ENCODE results near the gene RRP15.
A peak's percentile ranks its signal among the peaks of the same experiment; 100 is the strongest.

RRP15 gene

GRCh38 chr1:218302155-218302554 is 17.1 kb downstream of the RRP15 start:
- TF ChIP-seq CTCF (IDR thresholded peaks at IDR 0.05; ENCODE audit: insufficient read depth, missing control alignments): no peak
- no peak for FAIRE-seq
- DNase-seq (ENCODE audit: insufficient read length, low spot score): no peak

- TF ChIP-seq CTCF (IDR thresholded peaks at IDR 0.05; ENCODE audit: insufficient read depth, missing control alignments): no peak
- FAIRE-seq (peak; percentile 55), DNase-seq (ENCODE audit: insufficient read length, low spot score) (no peak)
Observed at GRCh38 chr1:218303176-218303879, 18.2 kb downstream of the RRP15 start.

DNA sequence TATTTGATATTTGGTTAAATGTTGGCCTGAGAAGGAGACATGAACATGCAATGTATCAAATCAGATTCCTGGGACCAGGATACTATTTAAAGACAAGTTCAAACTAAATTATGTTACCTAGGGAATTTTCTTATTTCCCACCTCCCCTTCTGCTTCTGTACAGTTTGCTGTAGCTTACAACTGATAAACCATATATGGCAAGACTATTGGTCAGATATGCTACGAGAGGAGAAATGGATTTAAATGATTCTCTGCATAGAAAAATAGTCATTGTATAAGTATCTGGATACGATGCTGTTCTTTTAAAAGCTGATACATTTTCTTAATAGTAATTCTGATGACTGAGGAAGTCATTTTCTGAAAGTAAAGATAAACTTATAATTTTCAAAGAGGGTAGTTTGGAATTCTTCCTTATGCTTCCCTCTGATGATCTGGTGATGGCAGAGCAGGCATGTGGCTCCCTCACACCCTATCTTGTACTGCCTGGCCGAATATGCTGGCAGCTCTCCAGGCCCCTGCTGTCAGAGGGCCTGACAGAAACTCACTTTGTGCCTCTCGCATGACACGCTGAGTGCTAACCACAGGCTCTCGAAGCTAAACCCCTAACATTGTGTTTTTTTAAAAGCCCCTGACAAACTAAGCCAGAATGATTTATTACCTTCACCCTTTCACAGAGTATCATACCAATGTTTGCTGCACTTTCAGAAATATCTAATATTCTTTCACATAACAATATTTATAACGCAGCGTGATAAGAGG is 19.4 kb downstream of the RRP15 start:
- DNase-seq (ENCODE audit: insufficient read length, low spot score) (no peak), FAIRE-seq (no peak)
- no peak for TF ChIP-seq CTCF (IDR thresholded peaks at IDR 0.05; ENCODE audit: insufficient read depth, missing control alignments)

DNA sequence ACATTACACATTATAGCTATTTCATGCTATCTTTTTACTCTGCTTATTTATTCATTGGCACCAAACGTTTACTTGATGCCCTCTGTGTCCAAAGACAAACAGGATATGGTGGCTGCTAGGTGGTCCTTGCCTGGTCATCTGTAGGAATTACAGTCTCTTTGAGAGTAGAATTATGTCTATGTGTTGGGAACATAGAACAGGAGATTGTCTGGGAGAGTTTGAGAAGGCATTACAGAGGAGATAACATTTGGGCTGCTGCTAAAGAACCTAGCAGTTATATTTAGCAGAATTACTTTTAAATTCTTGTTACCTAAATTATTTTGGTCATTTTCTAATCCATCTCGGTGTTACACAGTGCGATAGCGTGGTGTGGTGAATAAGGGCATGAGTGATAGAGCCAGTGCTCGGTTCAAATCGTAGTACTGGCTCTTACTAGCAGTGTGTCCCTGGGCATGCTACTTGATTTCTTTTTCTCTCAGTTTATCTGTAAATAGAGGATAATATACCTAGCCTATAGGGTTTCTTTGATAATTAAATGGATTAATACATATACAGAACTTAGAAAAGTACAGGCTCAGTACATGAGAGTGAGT is 20.5 kb downstream of the RRP15 start:
- DNase-seq (ENCODE audit: insufficient read length, low spot score) (no peak), FAIRE-seq (peak; percentile 16)
- TF ChIP-seq CTCF (IDR thresholded peaks at IDR 0.05; ENCODE audit: insufficient read depth, missing control alignments): no peak

- FAIRE-seq: peak; percentile 21
- no peak for TF ChIP-seq CTCF (IDR thresholded peaks at IDR 0.05; ENCODE audit: insufficient read depth, missing control alignments)
- DNase-seq (ENCODE audit: insufficient read length, low spot score): no peak
Observed at GRCh38 chr1:218312509-218312908, 27.4 kb downstream of the RRP15 start.

DNA sequence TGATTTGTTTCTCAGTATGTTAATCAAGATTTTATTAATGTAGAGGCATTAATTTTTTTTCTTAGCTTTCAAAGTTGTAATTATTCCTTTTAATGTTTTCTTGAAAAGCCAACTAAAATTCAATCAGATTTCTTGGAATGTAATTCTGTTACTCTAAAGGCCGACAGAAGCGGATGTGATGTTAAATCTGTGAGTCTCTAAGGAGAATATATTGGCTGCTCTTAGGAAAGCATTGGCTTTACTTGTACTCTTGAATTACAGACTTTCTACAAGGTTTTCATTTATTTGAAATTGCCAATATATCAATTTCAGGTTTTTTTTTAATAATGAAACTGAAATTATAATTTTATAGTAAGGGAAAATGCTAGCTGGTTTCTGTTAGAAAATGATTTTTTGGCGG is 29.2 kb downstream of the RRP15 start:
- FAIRE-seq (no peak), DNase-seq (ENCODE audit: insufficient read length, low spot score) (no peak)

More for the DNA sequence above, 29.2 kb downstream of the RRP15 start:
- TF ChIP-seq CTCF (IDR thresholded peaks at IDR 0.05; ENCODE audit: insufficient read depth, missing control alignments): no peak
